HG03196 (cell line): ENCODE measurements around the gene DYNLT2.
A peak's percentile ranks its signal among the peaks of the same experiment; 100 is the strongest.

Experiments
- ATAC-seq: cut with Tn5 transposase; IDR thresholded peaks from one replicate; pipeline ENCODE4 v1.9.1; 2021; ENCODE audit not compliant: unreplicated experiment

DYNLT2 gene

GRCh38 chr6:169738976-169739529, 12.3 kb downstream of the DYNLT2 start:
- ATAC-seq = no peak

GRCh38 chr6:169738204-169738975, 13.0 kb downstream of the DYNLT2 start:
- ATAC-seq = no peak

- no peak for ATAC-seq
These were observed 21.4 kb downstream of the DYNLT2 start for GRCh38 chr6:169729961-169730360.

- ATAC-seq = no peak
These were observed 24.4 kb downstream of the DYNLT2 start for GRCh38 chr6:169726963-169727362.

- ATAC-seq = no peak
These were observed 25.3 kb downstream of the DYNLT2 start for GRCh38 chr6:169726049-169726400.

GRCh38 chr6:169725125-169726048, 26.0 kb downstream of the DYNLT2 start:
- ATAC-seq = peak; percentile 11

GRCh38 chr6:169724494-169725124, 26.8 kb downstream of the DYNLT2 start, which contains the start of gene PHF10:
Gene PHF10 (minus strand): TSS chr6:169724500. CDS start chr6:169723931, 569 bp downstream.
- ATAC-seq = peak; percentile 39

- ATAC-seq = peak; percentile 38
These were observed 27.3 kb downstream of the DYNLT2 start for GRCh38 chr6:169723991-169724493.

- ATAC-seq = peak; percentile 33
These were observed 28.0 kb downstream of the DYNLT2 start for GRCh38 chr6:169723200-169723909.

- no peak for ATAC-seq
These were observed 28.8 kb downstream of the DYNLT2 start for GRCh38 chr6:169722362-169723199.

GRCh38 chr6:169720207-169720855, 31.0 kb downstream of the DYNLT2 start:
- ATAC-seq = no peak

- no peak for ATAC-seq
These were observed 32.3 kb downstream of the DYNLT2 start for GRCh38 chr6:169719117-169719516.

GRCh38 chr6:169714595-169714994, 36.8 kb downstream of the DYNLT2 start:
- ATAC-seq = no peak

GRCh38 chr6:169714178-169714577, 37.2 kb downstream of the DYNLT2 start:
- no peak for ATAC-seq

GRCh38 chr6:169710009-169710408, 41.4 kb downstream of the DYNLT2 start:
- no peak for ATAC-seq

- no peak for ATAC-seq
These were observed 42.1 kb downstream of the DYNLT2 start for GRCh38 chr6:169709293-169709692.

- no peak for ATAC-seq
These were observed 43.6 kb downstream of the DYNLT2 start for GRCh38 chr6:169707772-169708171.

GRCh38 chr6:169702840-169703246, 48.5 kb downstream of the DYNLT2 start:
- no peak for ATAC-seq
